ENCODE data around the gene CITED1. TPM values are rescaled to one million over a fixed set of nuclear protein-coding genes. Genes with fewer than 3 reads are reported as not detected.

CITED1 gene
- total RNA-seq, 1 donor from 2014 or later = 7.3 TPM

- FAIRE-seq = no peak
- no peak for DNase-seq (ENCODE audit: low spot score in 2 of 2)
Measured at GRCh38 chrX:72309297-72310071, 3.8 kb upstream of the CITED1 start.

GRCh38 chrX:72308566-72309296 is 3.0 kb upstream of the CITED1 start:
- DNase-seq (ENCODE audit: low spot score in 2 of 2) (peak; percentile 61 to 65), FAIRE-seq (no peak)

- FAIRE-seq = no peak
- no peak for DNase-seq (ENCODE audit: low spot score in 2 of 2)
Measured at GRCh38 chrX:72308209-72308565, 2.5 kb upstream of the CITED1 start.

GRCh38 chrX:72307646-72308051 is 1.9 kb upstream of the CITED1 start:
- FAIRE-seq = no peak
- no peak for DNase-seq (ENCODE audit: low spot score in 2 of 2)

- FAIRE-seq (no peak), DNase-seq (ENCODE audit: low spot score in 2 of 2) (peak in 1 of 2 donors; percentile 77)
Measured at GRCh38 chrX:72306851-72307645, 1.3 kb upstream of the CITED1 start.

GRCh38 chrX:72306085-72306801 is 529 bp upstream of the CITED1 start:
- DNase-seq (ENCODE audit: low spot score in 2 of 2) (peak in 1 of 2 donors; percentile 37), FAIRE-seq (no peak)

- DNase-seq (ENCODE audit: low spot score in 2 of 2) = no peak
- no peak for FAIRE-seq
Measured at GRCh38 chrX:72304877-72305276, 837 bp downstream of the CITED1 start.

GRCh38 chrX:72301781-72302180 is 3.9 kb downstream of the CITED1 start:
- DNase-seq (ENCODE audit: low spot score in 2 of 2) (no peak), FAIRE-seq (no peak)

- FAIRE-seq = no peak
Measured at GRCh38 chrX:72299891-72300630, 5.7 kb downstream of the CITED1 start.

GRCh38 chrX:72297953-72298730 is 7.6 kb downstream of the CITED1 start:
- no peak for DNase-seq (ENCODE audit: low spot score in 2 of 2)
- no peak for FAIRE-seq

More at GRCh38 chrX:72299891-72300630, 5.7 kb downstream of the CITED1 start:
- DNase-seq (ENCODE audit: low spot score in 2 of 2) = no peak

- no peak for DNase-seq (ENCODE audit: low spot score in 2 of 2)
- FAIRE-seq = no peak
Measured at GRCh38 chrX:72296991-72297390, 8.7 kb downstream of the CITED1 start.

GRCh38 chrX:72295745-72296144 is 10.0 kb downstream of the CITED1 start:
- no peak for FAIRE-seq
- no peak for DNase-seq (ENCODE audit: low spot score in 2 of 2)

- FAIRE-seq (no peak), DNase-seq (ENCODE audit: low spot score in 2 of 2) (no peak)
Measured at GRCh38 chrX:72294497-72294896, 11.2 kb downstream of the CITED1 start.

- no peak for FAIRE-seq
- DNase-seq (ENCODE audit: low spot score in 2 of 2) = no peak
Measured at GRCh38 chrX:72282302-72282701, 23.4 kb downstream of the CITED1 start.

- no peak for FAIRE-seq
- no peak for DNase-seq (ENCODE audit: low spot score in 2 of 2)
Measured at GRCh38 chrX:72280321-72280845, 25.3 kb downstream of the CITED1 start.

GRCh38 chrX:72276478-72276953 is 29.2 kb downstream of the CITED1 start:
- FAIRE-seq (no peak), DNase-seq (ENCODE audit: low spot score in 2 of 2) (no peak)

GRCh38 chrX:72274526-72274925 is 31.2 kb downstream of the CITED1 start:
- no peak for DNase-seq (ENCODE audit: low spot score in 2 of 2)
- FAIRE-seq = no peak

- FAIRE-seq (no peak), DNase-seq (ENCODE audit: low spot score in 2 of 2) (no peak)
Measured at GRCh38 chrX:72273718-72274117, 32.0 kb downstream of the CITED1 start.

- no peak for DNase-seq (ENCODE audit: low spot score in 2 of 2)
- no peak for FAIRE-seq
Measured at GRCh38 chrX:72272868-72273267, 32.8 kb downstream of the CITED1 start.
